ENCODE data around the gene PCTP.

PCTP gene

GRCh38 chr17:55728361-55728760 is 22.5 kb upstream of the PCTP start:
- no peak for DNase-seq

- DNase-seq = no peak
Observed at GRCh38 chr17:55728833-55729232, 22.0 kb upstream of the PCTP start.

- DNase-seq = no peak
Observed at GRCh38 chr17:55729484-55729883, 21.4 kb upstream of the PCTP start.

- no peak for DNase-seq
Observed at GRCh38 chr17:55730380-55730779, 20.5 kb upstream of the PCTP start.

- no peak for DNase-seq
Observed at GRCh38 chr17:55730808-55731207, 20.0 kb upstream of the PCTP start.

- no peak for DNase-seq
Observed at GRCh38 chr17:55731586-55732250, 19.1 kb upstream of the PCTP start.

GRCh38 chr17:55734128-55734781 is 16.6 kb upstream of the PCTP start:
- no peak for DNase-seq

GRCh38 chr17:55735731-55736405 is 15.0 kb upstream of the PCTP start:
- no peak for DNase-seq

GRCh38 chr17:55737976-55738501 is 12.8 kb upstream of the PCTP start:
- DNase-seq = no peak

- no peak for DNase-seq
Observed at GRCh38 chr17:55740511-55741355, 10.1 kb upstream of the PCTP start.

GRCh38 chr17:55741356-55741700 is 9.5 kb upstream of the PCTP start:
- no peak for DNase-seq

- DNase-seq = no peak
Observed at GRCh38 chr17:55742272-55743102, 8.4 kb upstream of the PCTP start.

- DNase-seq = no peak
Observed at GRCh38 chr17:55743103-55743679, 7.7 kb upstream of the PCTP start.

- DNase-seq = no peak
Observed at GRCh38 chr17:55745258-55745657, 5.6 kb upstream of the PCTP start.

- DNase-seq = no peak
Observed at GRCh38 chr17:55746466-55746865, 4.4 kb upstream of the PCTP start.

- DNase-seq = no peak
Observed at GRCh38 chr17:55747209-55747608, 3.6 kb upstream of the PCTP start.

- DNase-seq = no peak
Observed at GRCh38 chr17:55748841-55749240, 2.0 kb upstream of the PCTP start.

GRCh38 chr17:55749985-55750384 is 866 bp upstream of the PCTP start:
- no peak for DNase-seq

GRCh38 chr17:55751720-55752250 is 934 bp downstream of the PCTP start:
- no peak for DNase-seq

GRCh38 chr17:55756689-55757088 is 5.8 kb downstream of the PCTP start:
- no peak for DNase-seq

GRCh38 chr17:55757659-55758058 is 6.8 kb downstream of the PCTP start:
- DNase-seq = no peak

- peak; percentile 12 for DNase-seq
Observed at GRCh38 chr17:55758171-55758570, 7.3 kb downstream of the PCTP start.

Data from midbrain (tissue), 1 donor.